Activated B cell treated with CpG ODN at 0.5 μM for 24 hours (primary cell): Measurements from ENCODE around the gene PSMA1. TPM values are rescaled to one million over a fixed set of nuclear protein-coding genes. Genes with fewer than 3 reads are reported as not detected.

Experiments used
- ATAC-seq: fragments of 200-7000 bp; cut with Tn5 transposase; one replicate; pipeline ENCODE4 v1.10.0; 2021; ENCODE audit warnings: low read depth, mild to moderate bottlenecking, moderate library complexity
- CTCF ChIA-PET: fragments of 350-600 bp; sonication (Branson Sonifier 250); formaldehyde crosslinking; loops from one replicate; lab custom pipeline; 2021; ENCODE audit warnings: antibody characterized with exemption; lab: Charles Lee
- POLR2A ChIA-PET: fragments of 350-600 bp; sonication (Branson Sonifier 250); formaldehyde crosslinking; loops from one replicate; lab custom pipeline; 2021; ENCODE audit warnings: antibody characterized with exemption; lab: Charles Lee
- DNase-seq: peaks from one replicate; pipeline ENCODE4 v3.0.0; 2022
- H3K27ac Mint-ChIP-seq: one replicate; pipeline ENCODE4 v1.8.0; 2020; ENCODE audit warnings: mixed read lengths
- H3K27me3 Mint-ChIP-seq: one replicate; pipeline ENCODE4 v1.8.0; 2021; ENCODE audit warnings: mixed read lengths
- H3K36me3 Mint-ChIP-seq: one replicate; pipeline ENCODE4 v1.8.0; 2021; ENCODE audit warnings: low read depth, mixed read lengths
- H3K4me1 Mint-ChIP-seq: one replicate; pipeline ENCODE4 v1.8.0; 2021; ENCODE audit warnings: mixed read lengths
- H3K4me3 Mint-ChIP-seq: one replicate; pipeline ENCODE4 v1.8.0; 2020; ENCODE audit warnings: mild to moderate bottlenecking, mixed read lengths
- H3K9me3 Mint-ChIP-seq: one replicate; pipeline ENCODE4 v1.8.0; 2020; ENCODE audit warnings: mixed read lengths
- intact Hi-C: fragments of 100-400 bp; cut with micrococcal nuclease; formaldehyde crosslinking; loops from one replicate; pipeline ENCODE4 v1.15.1; 2024
- total RNA-seq: library from RNA; stranded (reverse); gene quantifications from 2 replicates; pipeline ENCODE4 v1.2.3, GENCODE V29; 2022
- TF ChIP-seq, protein P1 (sequence below): fragments of 200-600 bp; IDR thresholded peaks from one replicate; pipeline ENCODE4 v1.8.0; 2022; ENCODE audit warnings: antibody characterized with exemption, mild to moderate bottlenecking

PSMA1 gene
- total RNA-seq, 1 donor from 2014 or later, result 184 TPM

- no peak overlapping the region for H3K4me3 Mint-ChIP-seq
- peaks cover 13% of the 10 kb centered on the region for H3K27me3 Mint-ChIP-seq
- TF ChIP-seq, protein P1, sequence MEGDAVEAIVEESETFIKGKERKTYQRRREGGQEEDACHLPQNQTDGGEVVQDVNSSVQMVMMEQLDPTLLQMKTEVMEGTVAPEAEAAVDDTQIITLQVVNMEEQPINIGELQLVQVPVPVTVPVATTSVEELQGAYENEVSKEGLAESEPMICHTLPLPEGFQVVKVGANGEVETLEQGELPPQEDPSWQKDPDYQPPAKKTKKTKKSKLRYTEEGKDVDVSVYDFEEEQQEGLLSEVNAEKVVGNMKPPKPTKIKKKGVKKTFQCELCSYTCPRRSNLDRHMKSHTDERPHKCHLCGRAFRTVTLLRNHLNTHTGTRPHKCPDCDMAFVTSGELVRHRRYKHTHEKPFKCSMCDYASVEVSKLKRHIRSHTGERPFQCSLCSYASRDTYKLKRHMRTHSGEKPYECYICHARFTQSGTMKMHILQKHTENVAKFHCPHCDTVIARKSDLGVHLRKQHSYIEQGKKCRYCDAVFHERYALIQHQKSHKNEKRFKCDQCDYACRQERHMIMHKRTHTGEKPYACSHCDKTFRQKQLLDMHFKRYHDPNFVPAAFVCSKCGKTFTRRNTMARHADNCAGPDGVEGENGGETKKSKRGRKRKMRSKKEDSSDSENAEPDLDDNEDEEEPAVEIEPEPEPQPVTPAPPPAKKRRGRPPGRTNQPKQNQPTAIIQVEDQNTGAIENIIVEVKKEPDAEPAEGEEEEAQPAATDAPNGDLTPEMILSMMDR, result no peak
- DNase-seq, result no peak
- H3K4me1 Mint-ChIP-seq, result peaks cover 6% of the 10 kb centered on the region
- H3K36me3 Mint-ChIP-seq, result no peaks in the 10 kb centered on the region
- POLR2A ChIA-PET, result interaction anchor here (0.6 kb wide), 1 partner anchor 10 kb away, joined by 5 read pairs; no protein-coding TSS in a partner anchor
- H3K9me3 Mint-ChIP-seq, result no peaks in the 10 kb centered on the region
- ATAC-seq, result no peak
- H3K27ac Mint-ChIP-seq, result no peak overlapping the region
- intact Hi-C loops, result no loop called here
- CTCF ChIA-PET, result no interaction called here
Observed at GRCh38 chr11:14555818-14556217, 35.6 kb upstream of the PSMA1 start.

- no peak overlapping the region for H3K27ac Mint-ChIP-seq
- ChIA-PET CTCF (no interaction called here), POLR2A (no interaction called here)
- no peaks in the 10 kb centered on the region for H3K36me3 Mint-ChIP-seq
- TF ChIP-seq, protein P1, result no peak
- intact Hi-C loops, result no loop called here
- ATAC-seq (no peak), DNase-seq (no peak)
- H3K27me3 Mint-ChIP-seq, result peaks cover 15% of the 10 kb centered on the region
- no peak overlapping the region for H3K4me3 Mint-ChIP-seq
- H3K9me3 Mint-ChIP-seq, result no peaks in the 10 kb centered on the region
- peaks cover 6% of the 10 kb centered on the region for H3K4me1 Mint-ChIP-seq
Observed at GRCh38 chr11:14554959-14555358, 34.8 kb upstream of the PSMA1 start.

DNA sequence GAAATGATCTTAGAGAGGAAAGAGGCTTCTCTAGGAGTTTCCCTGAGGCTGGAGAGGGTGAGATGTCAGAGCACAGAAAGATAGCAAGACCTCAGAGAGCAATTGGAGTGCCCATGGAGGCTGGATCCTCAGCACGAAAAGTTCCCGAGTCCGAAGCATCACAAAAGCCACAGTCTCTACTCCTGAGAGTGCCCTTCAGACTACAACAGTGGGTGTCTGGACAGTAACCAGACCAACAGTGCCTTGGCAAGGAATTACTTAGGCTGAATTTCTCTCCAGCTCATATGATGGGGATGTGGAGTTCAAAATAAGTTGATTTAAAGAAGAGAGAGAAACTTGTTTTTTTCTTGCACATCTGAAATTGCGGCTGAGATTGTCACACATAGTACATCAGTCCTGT lies 31.9 kb upstream of the PSMA1 start:
- Mint-ChIP-seq H3K27ac (no peak overlapping the region), H3K36me3 (no peaks in the 10 kb centered on the region), H3K4me1 (peaks cover 6% of the 10 kb centered on the region), H3K4me3 (no peak overlapping the region), H3K9me3 (no peaks in the 10 kb centered on the region), H3K27me3 (peaks cover 13% of the 10 kb centered on the region)
- intact Hi-C loops, result no loop called here
- ChIA-PET CTCF (no interaction called here), POLR2A (interaction anchor here (1.1 kb wide), 1 partner anchor 16 kb away, joined by 4 read pairs; no protein-coding TSS in a partner anchor)
- TF ChIP-seq, protein P1, result no peak
- ATAC-seq (no peak), DNase-seq (no peak)

- Mint-ChIP-seq H3K27ac (no peak overlapping the region), H3K9me3 (no peaks in the 10 kb centered on the region), H3K36me3 (no peaks in the 10 kb centered on the region), H3K4me1 (peaks cover 6% of the 10 kb centered on the region), H3K4me3 (no peak overlapping the region), H3K27me3 (peaks cover 10% of the 10 kb centered on the region)
- POLR2A ChIA-PET, result no interaction called here
- ATAC-seq (no peak), DNase-seq (no peak)
- intact Hi-C loops, result no loop called here
- TF ChIP-seq, protein P1, result no peak
- CTCF ChIA-PET, result no interaction called here
Observed at GRCh38 chr11:14551380-14551779, 31.2 kb upstream of the PSMA1 start.

GRCh38 chr11:14549891-14550290 lies 29.7 kb upstream of the PSMA1 start:
- Mint-ChIP-seq H3K27ac (no peak overlapping the region), H3K4me3 (no peak overlapping the region), H3K27me3 (peaks cover 12% of the 10 kb centered on the region), H3K9me3 (no peaks in the 10 kb centered on the region), H3K4me1 (peaks cover 4% of the 10 kb centered on the region), H3K36me3 (no peaks in the 10 kb centered on the region)
- intact Hi-C loops, result loop anchor here (1.0 kb wide), 1 partner anchor 26 kb away; no protein-coding TSS in a partner anchor
- ChIA-PET CTCF (no interaction called here), POLR2A (no interaction called here)
- no peak for ATAC-seq
- TF ChIP-seq, protein P1, result no peak
- no peak for DNase-seq
